HepG2 (cell line): ENCODE measurements around the gene FAM217B.

Source experiments
- FIP1L1 ChIP-seq: fragments of 200-400 bp; formaldehyde crosslinking; IDR thresholded peaks from 2 replicates; pipeline ENCODE4 v1.6.1; 2018; ENCODE audit warnings: low read depth, mild to moderate bottlenecking, low read length, moderate library complexity, borderline replicate concordance; ENCODE audit not compliant: insufficient read depth
- ZNF138 ChIP-seq: sonication (generic); formaldehyde crosslinking; IDR thresholded peaks from 2 replicates; pipeline ENCODE4 v1.5.0; 2020; ENCODE audit warnings: mild to moderate bottlenecking, low read depth, missing genetic modification reagents
- TF ChIP-seq, protein P1 (sequence below): sonication (generic); formaldehyde crosslinking; IDR thresholded peaks from 2 replicates; pipeline ENCODE4 v1.5.0; 2020; ENCODE audit warnings: missing genetic modification reagents
- TF ChIP-seq, protein P2 (sequence below): sonication (generic); formaldehyde crosslinking; IDR thresholded peaks from one replicate; pipeline ENCODE4 v1.5.1; 2020; ENCODE audit warnings: mild to moderate bottlenecking, missing genetic modification reagents; ENCODE audit errors: not compliant biosample characterization

DNA sequence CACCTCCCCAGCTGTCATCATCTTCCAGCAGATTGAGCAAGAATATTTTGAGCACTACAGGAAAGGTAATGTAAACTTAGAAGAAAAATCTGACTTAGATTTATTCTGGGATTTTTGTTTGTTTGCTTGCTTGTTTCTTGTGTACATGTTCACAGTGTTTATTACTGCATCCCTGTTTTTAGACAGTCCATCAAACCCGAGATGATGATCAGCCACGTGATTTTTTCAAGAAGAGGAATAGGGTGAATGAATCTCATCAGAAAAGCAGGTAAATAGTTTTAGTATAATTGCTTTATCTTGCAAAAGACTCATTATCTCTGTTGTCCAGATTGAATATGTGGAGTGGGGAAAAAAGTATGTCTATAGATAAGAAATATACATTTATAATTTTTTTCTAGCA lies 2.1 kb downstream of the FAM217B start:
- TF ChIP-seq FIP1L1: no peak
- TF ChIP-seq, protein P1, sequence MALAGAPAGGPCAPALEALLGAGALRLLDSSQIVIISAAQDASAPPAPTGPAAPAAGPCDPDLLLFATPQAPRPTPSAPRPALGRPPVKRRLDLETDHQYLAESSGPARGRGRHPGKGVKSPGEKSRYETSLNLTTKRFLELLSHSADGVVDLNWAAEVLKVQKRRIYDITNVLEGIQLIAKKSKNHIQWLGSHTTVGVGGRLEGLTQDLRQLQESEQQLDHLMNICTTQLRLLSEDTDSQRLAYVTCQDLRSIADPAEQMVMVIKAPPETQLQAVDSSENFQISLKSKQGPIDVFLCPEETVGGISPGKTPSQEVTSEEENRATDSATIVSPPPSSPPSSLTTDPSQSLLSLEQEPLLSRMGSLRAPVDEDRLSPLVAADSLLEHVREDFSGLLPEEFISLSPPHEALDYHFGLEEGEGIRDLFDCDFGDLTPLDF (CRISPR knock-in tag): no peak
- no peak for TF ChIP-seq ZNF138
- TF ChIP-seq, protein P2, sequence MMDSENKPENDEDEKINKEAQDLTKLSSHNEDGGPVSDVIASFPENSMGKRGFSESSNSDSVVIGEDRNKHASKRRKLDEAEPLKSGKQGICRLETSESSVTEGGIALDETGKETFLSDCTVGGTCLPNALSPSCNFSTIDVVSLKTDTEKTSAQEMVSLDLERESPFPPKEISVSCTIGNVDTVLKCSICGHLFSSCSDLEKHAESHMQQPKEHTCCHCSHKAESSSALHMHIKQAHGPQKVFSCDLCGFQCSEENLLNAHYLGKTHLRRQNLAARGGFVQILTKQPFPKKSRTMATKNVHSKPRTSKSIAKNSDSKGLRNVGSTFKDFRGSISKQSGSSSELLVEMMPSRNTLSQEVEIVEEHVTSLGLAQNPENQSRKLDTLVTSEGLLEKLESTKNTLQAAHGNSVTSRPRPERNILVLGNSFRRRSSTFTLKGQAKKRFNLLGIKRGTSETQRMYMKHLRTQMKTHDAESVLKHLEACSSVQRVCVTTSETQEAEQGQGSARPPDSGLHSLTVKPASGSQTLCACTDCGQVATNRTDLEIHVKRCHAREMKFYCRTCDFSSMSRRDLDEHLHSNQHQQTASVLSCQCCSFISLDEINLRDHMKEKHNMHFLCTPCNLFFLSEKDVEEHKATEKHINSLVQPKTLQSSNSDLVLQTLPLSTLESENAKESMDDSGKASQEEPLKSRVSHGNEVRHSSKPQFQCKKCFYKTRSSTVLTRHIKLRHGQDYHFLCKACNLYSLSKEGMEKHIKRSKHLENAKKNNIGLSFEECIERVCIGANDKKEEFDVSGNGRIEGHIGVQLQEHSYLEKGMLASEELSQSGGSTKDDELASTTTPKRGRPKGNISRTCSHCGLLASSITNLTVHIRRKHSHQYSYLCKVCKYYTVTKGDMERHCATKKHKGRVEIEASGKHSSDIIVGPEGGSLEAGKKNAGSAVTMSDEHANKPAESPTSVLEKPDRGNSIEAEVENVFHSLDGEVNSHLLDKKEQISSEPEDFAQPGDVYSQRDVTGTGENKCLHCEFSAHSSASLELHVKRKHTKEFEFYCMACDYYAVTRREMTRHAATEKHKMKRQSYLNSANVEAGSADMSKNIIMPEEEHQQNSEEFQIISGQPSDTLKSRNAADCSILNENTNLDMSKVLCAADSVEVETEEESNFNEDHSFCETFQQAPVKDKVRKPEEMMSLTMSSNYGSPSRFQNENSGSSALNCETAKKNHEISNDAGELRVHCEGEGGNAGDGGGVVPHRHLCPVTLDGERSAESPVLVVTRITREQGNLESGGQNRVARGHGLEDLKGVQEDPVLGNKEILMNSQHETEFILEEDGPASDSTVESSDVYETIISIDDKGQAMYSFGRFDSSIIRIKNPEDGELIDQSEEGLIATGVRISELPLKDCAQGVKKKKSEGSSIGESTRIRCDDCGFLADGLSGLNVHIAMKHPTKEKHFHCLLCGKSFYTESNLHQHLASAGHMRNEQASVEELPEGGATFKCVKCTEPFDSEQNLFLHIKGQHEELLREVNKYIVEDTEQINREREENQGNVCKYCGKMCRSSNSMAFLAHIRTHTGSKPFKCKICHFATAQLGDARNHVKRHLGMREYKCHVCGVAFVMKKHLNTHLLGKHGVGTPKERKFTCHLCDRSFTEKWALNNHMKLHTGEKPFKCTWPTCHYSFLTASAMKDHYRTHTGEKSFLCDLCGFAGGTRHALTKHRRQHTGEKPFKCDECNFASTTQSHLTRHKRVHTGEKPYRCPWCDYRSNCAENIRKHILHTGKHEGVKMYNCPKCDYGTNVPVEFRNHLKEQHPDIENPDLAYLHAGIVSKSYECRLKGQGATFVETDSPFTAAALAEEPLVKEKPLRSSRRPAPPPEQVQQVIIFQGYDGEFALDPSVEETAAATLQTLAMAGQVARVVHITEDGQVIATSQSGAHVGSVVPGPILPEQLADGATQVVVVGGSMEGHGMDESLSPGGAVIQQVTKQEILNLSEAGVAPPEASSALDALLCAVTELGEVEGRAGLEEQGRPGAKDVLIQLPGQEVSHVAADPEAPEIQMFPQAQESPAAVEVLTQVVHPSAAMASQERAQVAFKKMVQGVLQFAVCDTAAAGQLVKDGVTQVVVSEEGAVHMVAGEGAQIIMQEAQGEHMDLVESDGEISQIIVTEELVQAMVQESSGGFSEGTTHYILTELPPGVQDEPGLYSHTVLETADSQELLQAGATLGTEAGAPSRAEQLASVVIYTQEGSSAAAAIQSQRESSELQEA (CRISPR knock-in tag): no peak
